ENCODE results near the gene ZBTB16. TPM values are rescaled to one million over a fixed set of nuclear protein-coding genes. Genes with fewer than 3 reads are reported as not detected.

ZBTB16 gene
- polyA plus RNA-seq, 3 donors, result 4.1 to 12.3 (median 8.3) TPM

- Mint-ChIP-seq H3K4me1 (peaks cover 2% of the 10 kb centered on the region), H3K4me3 (no peak overlapping the region), H3K36me3 (no peaks in the 10 kb centered on the region), H3K9me3 (no peaks in the 10 kb centered on the region), H3K27ac (no peak overlapping the region), H3K27me3 (ENCODE audit: low read depth in 3 of 3) (peaks cover 0 to 4% (median 2%) of the 10 kb centered on the region in 3 donors)
- Histone ChIP-seq H3K9me3 (replicated peaks in 1 of 2; ENCODE audit: control insufficient read depth in 1 of 2, insufficient read depth in 1 of 2, low read length in 2 of 2) (no peaks in the 10 kb centered on the region), H3K27me3 (ENCODE audit: control insufficient read depth in 2 of 2, insufficient read depth in 2 of 2, low read length in 2 of 2) (no peaks in the 10 kb centered on the region), H3K4me2 (replicated peaks; ENCODE audit: extremely low read depth, low read length, poor library complexity, severe bottlenecking) (no peak overlapping the region), H3K4me3 (replicated peaks in 1 of 3; ENCODE audit: low read depth in 2 of 3, low read length in 3 of 3) (no peak overlapping the region), H2AFZ (ENCODE audit: insufficient read depth, low read depth, low read length, poor library complexity, severe bottlenecking) (no peak overlapping the region), H3K4me1 (ENCODE audit: control insufficient read depth in 1 of 2, insufficient read depth in 2 of 2, low read length in 2 of 2) (no peaks in the 10 kb centered on the region), H3K27ac (ENCODE audit: low read depth in 1 of 2, low read length in 2 of 2) (no peak overlapping the region), H3K36me3 (replicated peaks in 1 of 2; ENCODE audit: control insufficient read depth in 1 of 2, insufficient read depth in 2 of 2, low read length in 2 of 2) (no peaks in the 10 kb centered on the region), H3K9ac (ENCODE audit: insufficient read depth, low read length, poor library complexity, severe bottlenecking) (no peak overlapping the region), H4K20me1 (ENCODE audit: insufficient read depth, low read length) (no peaks in the 10 kb centered on the region), H3K79me2 (ENCODE audit: insufficient read depth, low read length) (no peaks in the 10 kb centered on the region)
- intact Hi-C loops (cut with micrococcal nuclease), result no loop called here
- DNase-seq, result no peak
- TF ChIP-seq CTCF (IDR thresholded peaks at IDR 0.05), result no peak
- 97% methylated on average over 8 of the region's 15 CpGs for WGBS (ENCODE audit: insufficient coverage)
Observed at GRCh38 chr11:114050258-114050927, 9.1 kb upstream of the ZBTB16 start.

DNA sequence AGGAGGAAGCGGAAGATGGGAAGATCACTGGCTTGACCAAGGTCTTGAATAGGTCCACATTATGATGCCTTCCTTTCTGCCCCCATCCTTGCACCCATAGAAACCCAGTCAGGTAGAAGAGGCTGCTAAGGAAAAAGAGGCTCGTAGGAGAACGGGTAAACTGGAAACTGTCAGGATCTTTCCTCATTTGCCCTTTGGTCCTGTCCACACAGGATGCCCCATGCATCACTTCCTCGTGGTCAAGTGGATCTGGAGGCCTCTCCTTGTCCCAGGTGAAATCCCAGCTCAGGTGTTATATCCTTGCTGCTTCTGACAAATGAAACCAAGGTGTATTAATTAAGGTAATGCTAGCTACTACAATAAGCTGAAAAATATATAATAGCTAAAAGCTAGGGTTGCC is 8.0 kb upstream of the ZBTB16 start:
- Mint-ChIP-seq H3K4me1 (peaks cover 2% of the 10 kb centered on the region), H3K36me3 (no peaks in the 10 kb centered on the region), H3K27ac (peak overlapping the region in 1 of 7 donors; percentile 35), H3K4me3 (no peak overlapping the region), H3K27me3 (ENCODE audit: low read depth in 3 of 3) (peaks cover 2 to 5% (median 4%) of the 10 kb centered on the region in 3 donors), H3K9me3 (no peaks in the 10 kb centered on the region)
- Histone ChIP-seq H3K4me3 (replicated peaks in 1 of 3; ENCODE audit: low read depth in 2 of 3, low read length in 3 of 3) (no peak overlapping the region), H4K20me1 (ENCODE audit: insufficient read depth, low read length) (no peaks in the 10 kb centered on the region), H3K4me1 (ENCODE audit: control insufficient read depth in 1 of 2, insufficient read depth in 2 of 2, low read length in 2 of 2) (no peaks in the 10 kb centered on the region), H2AFZ (ENCODE audit: insufficient read depth, low read depth, low read length, poor library complexity, severe bottlenecking) (no peak overlapping the region), H3K79me2 (ENCODE audit: insufficient read depth, low read length) (no peaks in the 10 kb centered on the region), H3K27me3 (ENCODE audit: control insufficient read depth in 2 of 2, insufficient read depth in 2 of 2, low read length in 2 of 2) (peaks cover 0 to under 1% of the 10 kb centered on the region in 2 donors), H3K9ac (ENCODE audit: insufficient read depth, low read length, poor library complexity, severe bottlenecking) (no peak overlapping the region), H3K27ac (ENCODE audit: low read depth in 1 of 2, low read length in 2 of 2) (no peak overlapping the region), H3K9me3 (replicated peaks in 1 of 2; ENCODE audit: control insufficient read depth in 1 of 2, insufficient read depth in 1 of 2, low read length in 2 of 2) (no peaks in the 10 kb centered on the region), H3K36me3 (replicated peaks in 1 of 2; ENCODE audit: control insufficient read depth in 1 of 2, insufficient read depth in 2 of 2, low read length in 2 of 2) (no peaks in the 10 kb centered on the region), H3K4me2 (replicated peaks; ENCODE audit: extremely low read depth, low read length, poor library complexity, severe bottlenecking) (no peak overlapping the region)
- intact Hi-C loops (cut with micrococcal nuclease), result no loop called here
- no peak for TF ChIP-seq CTCF (IDR thresholded peaks at IDR 0.05)
- 90% methylated on average over 2 of the region's 4 CpGs for WGBS (ENCODE audit: insufficient coverage)
- no peak for DNase-seq
